GM20000 (cell line): ENCODE results near the gene DPP6.

Source experiments
- DNase-seq: peaks from one replicate; pipeline ENCODE4 v3.0.0; 2012; ENCODE audit warnings: low spot score
- TF ChIP-seq, protein P1 (sequence below): IDR thresholded peaks from 2 replicates; pipeline ENCODE4 v1.5.1; 2012; ENCODE audit warnings: mild to moderate bottlenecking, control low read depth; ENCODE audit errors: extremely low read depth, missing control alignments

DPP6 gene

DNA sequence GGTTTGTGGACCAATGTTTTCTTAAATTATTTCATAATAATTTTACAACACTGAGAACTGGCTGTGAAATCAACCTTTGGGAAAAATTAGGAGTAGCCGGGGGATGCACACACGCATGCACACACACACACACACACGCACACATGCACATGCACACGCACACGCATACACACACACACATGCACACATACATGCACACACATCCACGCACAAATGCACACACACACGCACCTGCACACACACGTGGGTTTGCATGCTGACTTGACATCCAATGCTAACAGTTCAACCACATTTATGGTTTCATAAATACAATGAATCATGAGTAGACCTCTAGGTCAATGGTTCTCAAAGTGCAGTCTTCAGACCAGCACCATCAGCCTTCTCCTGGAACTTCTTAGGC, 354.1 kb downstream of the DPP6 start:
- DNase-seq = no peak
- TF ChIP-seq, protein P1, sequence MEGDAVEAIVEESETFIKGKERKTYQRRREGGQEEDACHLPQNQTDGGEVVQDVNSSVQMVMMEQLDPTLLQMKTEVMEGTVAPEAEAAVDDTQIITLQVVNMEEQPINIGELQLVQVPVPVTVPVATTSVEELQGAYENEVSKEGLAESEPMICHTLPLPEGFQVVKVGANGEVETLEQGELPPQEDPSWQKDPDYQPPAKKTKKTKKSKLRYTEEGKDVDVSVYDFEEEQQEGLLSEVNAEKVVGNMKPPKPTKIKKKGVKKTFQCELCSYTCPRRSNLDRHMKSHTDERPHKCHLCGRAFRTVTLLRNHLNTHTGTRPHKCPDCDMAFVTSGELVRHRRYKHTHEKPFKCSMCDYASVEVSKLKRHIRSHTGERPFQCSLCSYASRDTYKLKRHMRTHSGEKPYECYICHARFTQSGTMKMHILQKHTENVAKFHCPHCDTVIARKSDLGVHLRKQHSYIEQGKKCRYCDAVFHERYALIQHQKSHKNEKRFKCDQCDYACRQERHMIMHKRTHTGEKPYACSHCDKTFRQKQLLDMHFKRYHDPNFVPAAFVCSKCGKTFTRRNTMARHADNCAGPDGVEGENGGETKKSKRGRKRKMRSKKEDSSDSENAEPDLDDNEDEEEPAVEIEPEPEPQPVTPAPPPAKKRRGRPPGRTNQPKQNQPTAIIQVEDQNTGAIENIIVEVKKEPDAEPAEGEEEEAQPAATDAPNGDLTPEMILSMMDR = no peak

DNA sequence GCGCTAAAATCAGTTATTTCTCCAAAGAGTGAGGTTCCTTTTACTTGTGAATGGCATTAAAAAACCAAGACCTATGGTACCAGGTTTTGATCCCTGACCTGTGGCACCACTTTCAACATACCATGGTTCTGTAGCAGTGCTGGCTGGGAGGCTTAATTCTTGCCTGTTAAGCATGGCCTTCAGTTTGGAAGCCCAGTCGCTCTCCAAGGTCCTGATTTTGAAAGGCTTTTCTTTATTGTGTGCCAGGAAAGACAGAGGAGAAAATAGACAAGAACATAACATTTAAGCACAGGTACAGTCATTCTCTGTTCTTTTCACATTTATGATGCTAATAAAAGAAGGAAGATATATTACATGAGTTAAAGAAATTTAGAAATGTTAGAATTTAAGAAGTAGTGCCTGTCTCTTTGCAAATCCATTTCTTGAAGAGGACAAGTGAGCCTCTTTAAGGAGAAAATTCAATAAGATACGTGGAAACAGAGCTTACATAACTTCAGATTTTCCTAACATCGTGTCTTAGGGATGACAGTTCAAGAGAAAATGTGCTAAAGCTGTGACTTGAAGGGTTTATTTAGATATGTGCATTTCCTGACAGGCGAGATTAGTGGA, 357.6 kb downstream of the DPP6 start:
- DNase-seq = no peak
- TF ChIP-seq, protein P1 = no peak

DNA sequence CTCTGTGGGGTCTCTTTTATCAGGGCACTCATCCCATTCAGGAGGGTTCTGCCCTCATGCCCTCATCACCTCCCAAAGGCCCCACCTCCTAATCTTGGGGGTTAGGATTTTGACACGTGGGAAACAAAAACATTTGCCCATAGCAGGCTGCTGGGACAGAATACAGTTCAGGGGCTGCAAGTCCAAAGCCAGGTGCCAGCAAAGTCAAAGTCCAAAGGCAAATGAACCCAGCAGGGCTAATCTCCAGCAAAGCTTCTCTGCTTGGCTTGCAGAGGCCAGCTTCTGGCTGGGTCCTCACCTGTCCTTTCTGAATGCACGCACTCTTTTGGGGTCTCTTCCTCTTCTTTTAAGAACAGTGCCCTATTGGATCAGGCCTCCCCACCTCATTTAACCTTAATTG, 359.9 kb downstream of the DPP6 start:
- DNase-seq = no peak
- TF ChIP-seq, protein P1 = no peak

DNA sequence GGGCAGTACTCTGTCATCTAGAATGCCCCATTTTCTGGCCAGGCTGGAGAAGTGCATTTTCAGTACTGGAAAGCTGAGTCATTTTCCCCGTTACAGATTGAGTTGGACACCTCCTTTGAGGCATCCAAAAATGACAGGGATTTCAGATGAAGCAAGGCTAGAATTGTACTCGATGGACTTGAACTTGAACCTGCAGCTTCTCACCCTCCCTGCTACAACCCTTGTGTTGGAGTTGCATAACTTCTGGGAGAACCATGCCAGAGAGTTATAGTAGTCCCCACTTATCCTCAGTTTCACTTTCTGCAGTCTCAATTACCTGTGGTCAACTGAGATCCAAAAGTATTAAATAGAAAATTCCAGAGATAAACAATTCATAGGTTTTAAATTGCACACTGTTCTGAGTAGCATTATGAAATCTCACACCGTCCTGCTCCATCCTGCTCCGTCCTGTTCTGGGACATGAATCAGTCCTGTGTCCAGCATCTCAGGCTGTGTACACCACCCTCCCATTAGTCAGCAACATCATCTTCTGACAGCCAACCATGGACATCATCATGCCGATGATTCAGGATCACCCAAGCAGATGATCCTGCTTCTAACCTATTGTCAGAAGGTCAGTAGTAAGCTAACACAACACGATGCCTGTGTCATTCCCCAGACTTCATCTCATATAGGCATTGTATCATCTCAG, 363.7 kb downstream of the DPP6 start:
- TF ChIP-seq, protein P1 = no peak
- no peak for DNase-seq

DNA sequence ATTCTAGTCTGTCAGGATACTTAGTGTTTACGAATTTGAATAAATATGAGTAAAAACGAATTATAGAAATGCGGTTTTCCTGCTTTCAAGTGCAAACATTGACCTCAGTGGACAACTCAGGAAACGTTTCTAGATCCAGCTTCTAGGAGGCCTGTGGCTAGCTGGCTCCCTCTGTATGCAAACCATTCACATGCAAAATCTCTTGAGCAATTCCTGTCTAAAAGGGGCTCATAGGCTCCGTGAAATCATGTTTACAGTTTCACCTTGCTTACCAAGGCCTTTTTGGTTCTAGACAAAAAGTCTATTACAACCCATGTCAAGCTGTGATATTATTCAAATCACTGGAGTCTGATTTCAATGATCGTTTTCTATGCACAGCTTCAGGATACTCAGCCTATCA, 364.5 kb downstream of the DPP6 start:
- DNase-seq = no peak
- TF ChIP-seq, protein P1 = no peak

DNA sequence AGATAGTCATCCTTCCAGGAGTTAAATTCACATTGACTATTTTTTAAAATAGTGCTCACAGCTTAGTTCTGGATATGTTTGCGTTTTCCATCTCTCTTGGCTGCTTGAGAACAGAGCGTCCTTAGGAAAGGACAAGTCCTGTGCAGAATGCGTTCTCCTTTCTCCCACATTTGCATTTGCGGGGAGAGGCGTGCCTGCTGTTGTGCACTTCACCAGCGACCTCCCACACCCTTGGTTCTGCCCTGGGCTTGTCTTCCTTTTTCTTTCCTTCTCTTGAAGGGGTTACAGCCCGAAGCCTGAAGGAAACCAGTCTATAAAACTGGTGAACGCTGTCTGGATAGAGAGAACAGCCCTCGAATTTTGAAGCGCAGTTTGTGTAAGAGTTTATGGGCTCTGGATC, 367.1 kb downstream of the DPP6 start:
- TF ChIP-seq, protein P1 = no peak
- no peak for DNase-seq

DNA sequence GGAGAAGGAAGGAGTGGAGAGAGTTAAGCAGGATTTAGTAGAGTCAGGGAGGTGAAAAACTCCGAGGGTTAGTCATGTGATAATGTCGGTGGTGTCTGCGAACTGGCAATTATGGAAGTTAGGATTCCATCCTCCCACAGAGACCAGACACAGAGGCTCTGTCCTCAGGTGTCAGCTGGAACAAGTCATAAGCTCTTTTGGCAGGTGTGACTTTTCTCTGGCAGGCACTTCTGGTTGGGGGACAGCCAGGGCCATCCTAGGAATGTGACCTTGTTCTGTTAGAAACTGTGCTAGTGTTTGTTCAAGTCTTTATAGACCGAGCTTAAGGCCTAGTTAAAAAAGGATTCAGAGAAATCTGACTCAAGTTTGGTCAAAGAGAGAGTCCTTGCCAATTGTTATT, 371.0 kb downstream of the DPP6 start:
- TF ChIP-seq, protein P1 = no peak

More for the DNA sequence above, 371.0 kb downstream of the DPP6 start:
- DNase-seq = no peak
